Measurements from ENCODE around the gene DCDC1. TPM values are rescaled to one million over a fixed set of nuclear protein-coding genes. Genes with fewer than 3 reads are reported as not detected.

Gene DCDC1
- total RNA-seq, 1 experiment from 2014 or later, result 0.22 TPM

DNA sequence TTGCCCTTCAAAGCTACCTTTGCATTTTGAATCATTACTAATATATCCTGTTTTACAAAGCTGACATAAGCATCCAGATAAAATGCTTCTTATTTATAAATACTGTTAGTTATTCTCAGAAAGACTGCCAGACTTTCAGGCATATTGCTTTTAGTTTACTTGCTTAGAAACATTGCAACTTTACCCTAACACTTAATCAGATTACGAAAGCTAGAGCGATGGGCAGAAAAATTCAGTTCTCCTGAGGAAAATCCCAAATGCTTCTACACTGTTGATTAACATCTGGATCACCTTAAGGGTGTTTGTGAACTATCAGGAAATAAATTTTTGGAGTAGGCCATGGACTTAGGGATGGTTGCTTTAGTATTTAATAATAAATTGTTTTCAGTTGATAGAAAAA lies 493.7 kb downstream of the DCDC1 start (continued):
- TF ChIP-seq, protein P1, sequence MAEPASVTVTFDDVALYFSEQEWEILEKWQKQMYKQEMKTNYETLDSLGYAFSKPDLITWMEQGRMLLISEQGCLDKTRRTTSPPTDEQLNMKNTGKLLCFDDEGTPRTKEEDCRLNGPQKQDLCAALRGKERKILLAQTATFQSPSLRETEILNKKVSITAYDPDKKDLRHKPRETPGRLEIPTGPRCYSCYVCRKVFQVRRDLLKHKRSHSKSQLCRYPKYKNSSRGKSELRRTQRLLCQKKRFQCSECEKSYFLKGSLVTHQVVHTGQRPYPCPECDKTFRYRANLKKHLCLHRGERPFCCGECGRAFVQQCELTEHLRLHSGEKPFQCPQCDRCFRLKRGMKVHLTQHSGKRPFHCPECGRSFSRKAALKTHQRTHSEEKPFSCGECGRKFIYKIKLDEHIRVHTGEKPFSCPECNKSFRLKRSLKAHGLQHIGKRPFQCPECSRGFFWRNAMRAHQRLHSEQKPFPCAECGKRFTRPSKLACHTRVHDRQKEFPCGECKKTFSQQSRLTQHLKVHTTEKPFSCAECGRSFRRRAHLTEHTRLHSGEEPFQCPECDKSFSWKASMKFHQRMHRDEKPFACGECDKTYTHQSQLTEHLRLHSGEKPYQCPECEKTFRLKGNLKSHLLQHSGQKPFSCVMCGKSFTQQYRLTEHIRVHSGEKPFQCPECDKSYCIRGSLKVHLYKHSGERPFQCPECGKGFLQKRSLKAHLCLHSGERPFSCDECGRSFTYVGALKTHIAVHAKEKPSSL (CRISPR knock-in tag; conservative IDR thresholded peaks at IDR 0.05), result no peak
- TF ChIP-seq CREM (CRISPR knock-in tag; IDR thresholded peaks at IDR 0.05), result no peak
- TF ChIP-seq, protein P2, sequence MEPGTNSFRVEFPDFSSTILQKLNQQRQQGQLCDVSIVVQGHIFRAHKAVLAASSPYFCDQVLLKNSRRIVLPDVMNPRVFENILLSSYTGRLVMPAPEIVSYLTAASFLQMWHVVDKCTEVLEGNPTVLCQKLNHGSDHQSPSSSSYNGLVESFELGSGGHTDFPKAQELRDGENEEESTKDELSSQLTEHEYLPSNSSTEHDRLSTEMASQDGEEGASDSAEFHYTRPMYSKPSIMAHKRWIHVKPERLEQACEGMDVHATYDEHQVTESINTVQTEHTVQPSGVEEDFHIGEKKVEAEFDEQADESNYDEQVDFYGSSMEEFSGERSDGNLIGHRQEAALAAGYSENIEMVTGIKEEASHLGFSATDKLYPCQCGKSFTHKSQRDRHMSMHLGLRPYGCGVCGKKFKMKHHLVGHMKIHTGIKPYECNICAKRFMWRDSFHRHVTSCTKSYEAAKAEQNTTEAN (CRISPR knock-in tag; IDR thresholded peaks at IDR 0.05), result no peak
- no peak for TF ChIP-seq MYBL2 (CRISPR knock-in tag; IDR thresholded peaks at IDR 0.05)
- TF ChIP-seq JAZF1 (CRISPR knock-in tag; IDR thresholded peaks at IDR 0.05), result no peak

DNA sequence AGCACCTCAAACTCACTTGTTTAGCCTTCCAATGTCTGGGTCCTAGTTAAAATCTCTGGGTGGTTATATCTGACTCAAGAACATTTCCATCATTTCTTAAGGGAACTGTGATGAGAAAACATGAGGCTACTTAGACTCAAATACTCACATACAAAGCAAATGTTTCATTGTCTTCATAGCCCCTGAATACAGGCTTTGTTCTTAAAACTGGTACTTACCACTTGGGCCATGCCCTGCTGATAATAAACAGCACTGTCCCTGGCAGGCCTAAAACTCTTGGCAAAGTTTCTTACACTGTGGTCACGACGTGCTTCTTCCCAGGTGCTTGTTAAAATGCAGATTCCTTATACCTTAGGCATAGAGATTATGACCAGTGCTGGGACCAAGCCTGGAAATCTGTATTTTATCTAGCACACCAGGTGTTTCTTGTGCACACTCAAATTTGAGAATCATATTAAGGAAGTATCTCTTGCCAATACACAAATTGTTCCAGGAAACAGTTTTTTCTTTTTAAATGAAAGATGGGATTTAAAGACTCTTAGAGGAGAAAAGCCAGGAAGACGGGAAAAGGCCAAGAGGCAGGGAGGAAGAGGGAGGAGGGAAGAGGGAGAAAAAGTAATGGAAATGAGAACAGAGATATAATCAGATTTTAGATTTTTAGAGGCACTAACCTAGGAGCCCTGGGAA lies 495.5 kb downstream of the DCDC1 start:
- DNase-seq (ENCODE audit: low spot score) (no peak), ATAC-seq (no peak)
- CTCF ChIA-PET, result interaction anchor here (4.1 kb wide), 1 partner anchor 40 kb away, joined by 14 read pairs; no protein-coding TSS in a partner anchor
- no peaks in the 10 kb centered on the region for H3K9me3 Mint-ChIP-seq
- peaks cover 17% of the 10 kb centered on the region for H3K4me1 Mint-ChIP-seq
- no peaks in the 10 kb centered on the region for H3K27me3 Mint-ChIP-seq (ENCODE audit: low read depth)
- POLR2A ChIA-PET, result no interaction called here
- no peak overlapping the region for H3K4me3 Mint-ChIP-seq
- TF ChIP-seq JUN (CRISPR knock-in tag; IDR thresholded peaks at IDR 0.05) (no peak), HMGA2 (CRISPR knock-in tag; IDR thresholded peaks at IDR 0.05) (no peak), GRHL2 (CRISPR knock-in tag; IDR thresholded peaks at IDR 0.05; ENCODE audit: insufficient replicate concordance, severe bottlenecking) (no peak), ESRRA (CRISPR knock-in tag; IDR thresholded peaks at IDR 0.05; ENCODE audit: borderline replicate concordance) (no peak)
- TF ChIP-seq, protein P2 (CRISPR knock-in tag; IDR thresholded peaks at IDR 0.05), result no peak
- TF ChIP-seq, protein P3, sequence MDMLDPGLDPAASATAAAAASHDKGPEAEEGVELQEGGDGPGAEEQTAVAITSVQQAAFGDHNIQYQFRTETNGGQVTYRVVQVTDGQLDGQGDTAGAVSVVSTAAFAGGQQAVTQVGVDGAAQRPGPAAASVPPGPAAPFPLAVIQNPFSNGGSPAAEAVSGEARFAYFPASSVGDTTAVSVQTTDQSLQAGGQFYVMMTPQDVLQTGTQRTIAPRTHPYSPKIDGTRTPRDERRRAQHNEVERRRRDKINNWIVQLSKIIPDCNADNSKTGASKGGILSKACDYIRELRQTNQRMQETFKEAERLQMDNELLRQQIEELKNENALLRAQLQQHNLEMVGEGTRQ (CRISPR knock-in tag; IDR thresholded peaks at IDR 0.05), result no peak
- no peak overlapping the region for H3K27ac Mint-ChIP-seq
- no peaks in the 10 kb centered on the region for H3K36me3 Mint-ChIP-seq

DNA sequence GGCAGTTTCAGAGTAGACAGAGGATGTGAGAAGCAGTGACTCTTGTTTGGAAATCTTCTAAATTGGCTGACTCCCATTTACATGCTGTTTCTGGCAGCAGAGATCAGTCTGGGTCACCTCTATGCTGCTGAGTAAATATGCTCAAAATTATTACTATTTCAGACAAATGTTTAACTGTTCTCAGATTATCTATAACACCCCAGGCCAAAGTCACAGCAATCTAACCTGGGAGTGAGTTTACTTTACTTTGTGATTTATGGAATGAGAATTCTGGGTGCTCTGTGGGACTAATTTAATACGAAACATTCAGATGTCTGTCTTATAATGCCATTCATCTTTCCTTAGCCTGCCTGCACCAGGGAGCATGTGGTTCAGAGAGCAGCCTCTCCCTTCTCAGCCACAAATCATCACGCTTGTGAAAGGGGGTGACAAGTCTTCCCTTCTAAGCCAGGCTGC lies 500.9 kb downstream of the DCDC1 start:
- ChIA-PET POLR2A (no interaction called here), CTCF (no interaction called here)
- Mint-ChIP-seq H3K9me3 (peaks cover 7% of the 10 kb centered on the region), H3K27ac (no peak overlapping the region), H3K36me3 (no peaks in the 10 kb centered on the region), H3K4me1 (peaks cover 17% of the 10 kb centered on the region), H3K27me3 (ENCODE audit: low read depth) (no peaks in the 10 kb centered on the region), H3K4me3 (no peak overlapping the region)
- ATAC-seq, result no peak
- no peak for DNase-seq (ENCODE audit: low spot score)
- TF ChIP-seq, protein P4, sequence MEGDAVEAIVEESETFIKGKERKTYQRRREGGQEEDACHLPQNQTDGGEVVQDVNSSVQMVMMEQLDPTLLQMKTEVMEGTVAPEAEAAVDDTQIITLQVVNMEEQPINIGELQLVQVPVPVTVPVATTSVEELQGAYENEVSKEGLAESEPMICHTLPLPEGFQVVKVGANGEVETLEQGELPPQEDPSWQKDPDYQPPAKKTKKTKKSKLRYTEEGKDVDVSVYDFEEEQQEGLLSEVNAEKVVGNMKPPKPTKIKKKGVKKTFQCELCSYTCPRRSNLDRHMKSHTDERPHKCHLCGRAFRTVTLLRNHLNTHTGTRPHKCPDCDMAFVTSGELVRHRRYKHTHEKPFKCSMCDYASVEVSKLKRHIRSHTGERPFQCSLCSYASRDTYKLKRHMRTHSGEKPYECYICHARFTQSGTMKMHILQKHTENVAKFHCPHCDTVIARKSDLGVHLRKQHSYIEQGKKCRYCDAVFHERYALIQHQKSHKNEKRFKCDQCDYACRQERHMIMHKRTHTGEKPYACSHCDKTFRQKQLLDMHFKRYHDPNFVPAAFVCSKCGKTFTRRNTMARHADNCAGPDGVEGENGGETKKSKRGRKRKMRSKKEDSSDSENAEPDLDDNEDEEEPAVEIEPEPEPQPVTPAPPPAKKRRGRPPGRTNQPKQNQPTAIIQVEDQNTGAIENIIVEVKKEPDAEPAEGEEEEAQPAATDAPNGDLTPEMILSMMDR (IDR thresholded peaks at IDR 0.05), result no peak
- TF ChIP-seq, protein P5, sequence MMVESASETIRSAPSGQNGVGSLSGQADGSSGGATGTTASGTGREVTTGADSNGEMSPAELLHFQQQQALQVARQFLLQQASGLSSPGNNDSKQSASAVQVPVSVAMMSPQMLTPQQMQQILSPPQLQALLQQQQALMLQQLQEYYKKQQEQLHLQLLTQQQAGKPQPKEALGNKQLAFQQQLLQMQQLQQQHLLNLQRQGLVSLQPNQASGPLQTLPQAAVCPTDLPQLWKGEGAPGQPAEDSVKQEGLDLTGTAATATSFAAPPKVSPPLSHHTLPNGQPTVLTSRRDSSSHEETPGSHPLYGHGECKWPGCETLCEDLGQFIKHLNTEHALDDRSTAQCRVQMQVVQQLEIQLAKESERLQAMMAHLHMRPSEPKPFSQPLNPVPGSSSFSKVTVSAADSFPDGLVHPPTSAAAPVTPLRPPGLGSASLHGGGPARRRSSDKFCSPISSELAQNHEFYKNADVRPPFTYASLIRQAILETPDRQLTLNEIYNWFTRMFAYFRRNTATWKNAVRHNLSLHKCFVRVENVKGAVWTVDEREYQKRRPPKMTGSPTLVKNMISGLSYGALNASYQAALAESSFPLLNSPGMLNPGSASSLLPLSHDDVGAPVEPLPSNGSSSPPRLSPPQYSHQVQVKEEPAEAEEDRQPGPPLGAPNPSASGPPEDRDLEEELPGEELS (CRISPR knock-in tag; IDR thresholded peaks at IDR 0.05), result no peak
- TF ChIP-seq, protein P2 (CRISPR knock-in tag; IDR thresholded peaks at IDR 0.05), result no peak
- TF ChIP-seq, protein P6, sequence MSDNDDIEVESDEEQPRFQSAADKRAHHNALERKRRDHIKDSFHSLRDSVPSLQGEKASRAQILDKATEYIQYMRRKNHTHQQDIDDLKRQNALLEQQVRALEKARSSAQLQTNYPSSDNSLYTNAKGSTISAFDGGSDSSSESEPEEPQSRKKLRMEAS (CRISPR knock-in tag; IDR thresholded peaks at IDR 0.05), result no peak
- TF ChIP-seq ZNF263 (CRISPR knock-in tag; IDR thresholded peaks at IDR 0.05; ENCODE audit: low read depth), result no peak
- TF ChIP-seq, protein P7, sequence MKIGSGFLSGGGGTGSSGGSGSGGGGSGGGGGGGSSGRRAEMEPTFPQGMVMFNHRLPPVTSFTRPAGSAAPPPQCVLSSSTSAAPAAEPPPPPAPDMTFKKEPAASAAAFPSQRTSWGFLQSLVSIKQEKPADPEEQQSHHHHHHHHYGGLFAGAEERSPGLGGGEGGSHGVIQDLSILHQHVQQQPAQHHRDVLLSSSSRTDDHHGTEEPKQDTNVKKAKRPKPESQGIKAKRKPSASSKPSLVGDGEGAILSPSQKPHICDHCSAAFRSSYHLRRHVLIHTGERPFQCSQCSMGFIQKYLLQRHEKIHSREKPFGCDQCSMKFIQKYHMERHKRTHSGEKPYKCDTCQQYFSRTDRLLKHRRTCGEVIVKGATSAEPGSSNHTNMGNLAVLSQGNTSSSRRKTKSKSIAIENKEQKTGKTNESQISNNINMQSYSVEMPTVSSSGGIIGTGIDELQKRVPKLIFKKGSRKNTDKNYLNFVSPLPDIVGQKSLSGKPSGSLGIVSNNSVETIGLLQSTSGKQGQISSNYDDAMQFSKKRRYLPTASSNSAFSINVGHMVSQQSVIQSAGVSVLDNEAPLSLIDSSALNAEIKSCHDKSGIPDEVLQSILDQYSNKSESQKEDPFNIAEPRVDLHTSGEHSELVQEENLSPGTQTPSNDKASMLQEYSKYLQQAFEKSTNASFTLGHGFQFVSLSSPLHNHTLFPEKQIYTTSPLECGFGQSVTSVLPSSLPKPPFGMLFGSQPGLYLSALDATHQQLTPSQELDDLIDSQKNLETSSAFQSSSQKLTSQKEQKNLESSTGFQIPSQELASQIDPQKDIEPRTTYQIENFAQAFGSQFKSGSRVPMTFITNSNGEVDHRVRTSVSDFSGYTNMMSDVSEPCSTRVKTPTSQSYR (CRISPR knock-in tag; IDR thresholded peaks at IDR 0.05), result no peak
- TF ChIP-seq GABPB1 (CRISPR knock-in tag; IDR thresholded peaks at IDR 0.05), result no peak
- no peak for TF ChIP-seq NR3C1 (CRISPR knock-in tag; conservative IDR thresholded peaks at IDR 0.05; ENCODE audit: low read depth)
- no peak for TF ChIP-seq ZNF121 (CRISPR knock-in tag; IDR thresholded peaks at IDR 0.05)

Measured in WTC11 (cell line).